ENCODE data around the gene FAM83F.

FAM83F gene

DNA sequence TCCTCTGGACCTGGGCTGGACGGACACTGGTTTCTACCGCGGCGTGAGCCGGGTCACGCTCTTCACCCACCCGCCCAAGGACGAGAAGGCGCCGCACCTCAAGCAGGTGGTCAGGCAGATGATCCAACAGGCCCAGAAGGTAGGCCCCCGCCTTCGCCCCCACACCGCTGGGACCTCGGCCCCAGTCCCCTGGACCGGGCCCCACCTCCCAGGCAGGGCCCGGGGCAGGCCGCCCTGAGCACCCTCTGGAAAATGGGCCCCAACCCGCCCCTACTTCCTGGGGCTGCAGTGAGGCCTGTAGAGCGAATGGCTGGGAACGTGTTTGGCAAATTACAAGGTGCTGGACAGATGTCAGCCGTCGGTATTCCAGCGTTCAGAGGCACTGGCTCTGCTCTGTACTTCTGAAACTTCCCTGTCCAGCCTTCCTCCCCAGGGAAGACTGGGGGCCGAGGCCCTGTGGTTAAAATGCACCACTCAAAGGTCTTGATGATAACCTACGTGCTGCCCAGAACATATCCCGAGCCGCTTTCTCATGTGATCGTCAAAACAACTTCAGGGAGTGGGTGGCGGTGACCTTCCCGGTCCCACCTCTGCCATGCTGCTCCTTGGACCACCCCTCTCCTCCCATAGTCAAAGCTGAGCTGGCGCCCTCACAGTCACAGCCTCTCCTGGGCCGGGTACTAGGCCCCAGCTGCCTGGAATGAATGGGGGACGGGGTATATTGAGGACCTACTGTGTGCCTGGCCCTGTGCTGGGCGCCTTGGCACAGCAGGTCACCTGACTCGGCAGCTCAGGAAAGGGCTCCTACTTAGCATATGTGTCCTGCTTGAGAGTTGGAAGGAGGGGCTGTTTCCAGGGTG, 869 bp downstream of the FAM83F start:
- no peak for FAIRE-seq

DNA sequence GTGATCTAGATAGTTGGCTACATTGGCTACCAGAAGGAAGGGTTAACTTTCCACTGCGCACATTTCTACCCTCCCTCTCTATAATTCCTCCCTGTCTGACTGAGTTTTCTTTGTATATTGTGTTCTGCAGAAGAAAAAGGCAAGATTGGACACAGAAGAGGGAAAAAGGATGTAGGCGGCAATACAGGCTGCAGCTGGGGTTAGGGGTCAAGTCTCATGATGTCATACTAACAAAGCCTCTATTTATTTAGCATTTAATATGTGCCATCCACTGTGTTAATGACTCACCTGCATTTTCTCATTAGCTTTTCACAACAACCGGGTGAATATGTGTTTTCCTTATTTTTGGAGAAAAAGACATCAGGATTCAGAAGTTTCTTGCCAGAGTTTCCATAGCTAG, 2.0 kb downstream of the FAM83F start:
- no peak for FAIRE-seq

DNA sequence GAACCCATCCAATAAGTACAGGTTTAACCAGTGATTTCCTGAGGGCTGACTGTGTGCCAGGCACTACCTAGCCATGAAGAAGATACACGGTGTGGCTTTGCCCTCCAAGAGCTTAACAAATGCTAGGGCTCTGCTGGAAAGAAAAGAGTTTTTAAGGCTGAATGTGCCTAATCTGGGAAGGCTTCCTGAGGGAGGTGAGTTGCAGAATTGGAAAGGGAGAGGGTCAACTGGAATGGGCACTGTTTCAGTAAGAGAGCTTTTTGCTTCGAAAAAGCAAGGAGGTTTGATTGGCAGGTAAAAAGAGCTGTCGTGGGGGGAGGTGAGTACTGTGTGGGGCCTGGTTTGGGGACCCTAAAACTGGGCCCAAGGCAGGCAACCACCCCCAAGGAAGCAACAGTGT, 2.7 kb downstream of the FAM83F start:
- no peak for FAIRE-seq

- FAIRE-seq, result no peak
Observed at GRCh38 chr22:39997939-39998726, 3.4 kb downstream of the FAM83F start.

GRCh38 chr22:39999144-39999757, 4.5 kb downstream of the FAM83F start:
- no peak for FAIRE-seq

DNA sequence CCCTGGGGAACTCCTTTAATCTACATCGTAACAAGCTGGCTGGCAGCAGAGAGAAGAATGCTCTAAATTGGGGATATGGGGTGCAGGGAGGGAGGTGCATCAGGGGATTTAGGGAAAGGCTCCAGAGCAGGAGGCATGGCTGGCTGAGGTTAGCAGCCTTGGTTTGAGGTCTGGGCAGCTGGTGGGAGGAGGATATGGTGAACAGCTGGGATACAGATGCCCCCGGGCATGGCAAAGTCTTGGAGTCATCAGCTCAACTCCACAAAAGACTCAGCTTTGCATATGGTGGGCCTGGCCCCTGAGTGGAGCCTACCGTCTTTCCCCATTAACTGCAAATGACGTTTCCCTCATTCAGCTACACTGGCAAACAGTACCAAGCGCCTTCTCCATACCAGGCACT, 5.4 kb downstream of the FAM83F start:
- FAIRE-seq, result no peak

DNA sequence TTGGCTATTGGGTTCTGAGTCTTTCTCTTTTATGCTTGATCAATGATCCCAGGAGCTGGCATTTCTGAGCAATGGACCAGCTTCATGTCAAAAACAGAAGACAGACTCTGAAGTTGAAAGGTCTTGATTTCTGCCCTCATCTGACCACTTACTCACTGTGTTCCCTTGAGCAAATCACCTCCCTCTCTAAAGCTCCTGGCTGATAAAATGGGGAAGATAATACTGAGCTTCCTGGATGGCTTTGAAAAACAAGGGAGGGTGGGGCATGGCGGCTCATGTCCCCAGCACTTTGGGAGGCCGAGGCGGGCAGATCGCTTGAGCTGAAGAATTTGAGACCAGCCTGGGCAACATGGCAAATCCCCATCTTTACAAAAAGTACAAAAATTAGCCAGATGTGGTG, 6.4 kb downstream of the FAM83F start:
- no peak for FAIRE-seq

- FAIRE-seq, result no peak
Observed at GRCh38 chr22:40001800-40002577, 7.2 kb downstream of the FAM83F start.

GRCh38 chr22:40002935-40003715, 8.4 kb downstream of the FAM83F start:
- no peak for FAIRE-seq

DNA sequence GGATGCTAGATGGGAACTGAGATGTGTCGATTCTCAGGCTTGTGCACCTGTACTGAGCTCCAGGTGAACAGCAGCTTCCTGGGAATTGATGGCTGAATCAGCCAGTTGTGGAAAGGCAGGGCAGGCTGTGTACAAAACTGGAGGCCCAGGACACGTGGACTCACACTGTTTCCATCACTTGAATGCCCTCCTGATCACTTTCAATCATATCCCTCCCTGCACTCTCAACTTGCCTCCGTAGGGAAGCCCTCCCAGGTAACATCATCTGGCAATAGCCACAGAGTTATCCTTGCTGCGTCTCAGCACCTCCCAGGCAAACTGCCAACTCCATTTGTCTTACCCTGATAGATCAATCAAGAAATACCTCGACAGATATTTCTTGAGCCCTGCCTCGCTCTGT, 10.1 kb downstream of the FAM83F start:
- no peak for FAIRE-seq

GRCh38 chr22:40006641-40007040, 11.9 kb downstream of the FAM83F start:
- FAIRE-seq, result no peak

DNA sequence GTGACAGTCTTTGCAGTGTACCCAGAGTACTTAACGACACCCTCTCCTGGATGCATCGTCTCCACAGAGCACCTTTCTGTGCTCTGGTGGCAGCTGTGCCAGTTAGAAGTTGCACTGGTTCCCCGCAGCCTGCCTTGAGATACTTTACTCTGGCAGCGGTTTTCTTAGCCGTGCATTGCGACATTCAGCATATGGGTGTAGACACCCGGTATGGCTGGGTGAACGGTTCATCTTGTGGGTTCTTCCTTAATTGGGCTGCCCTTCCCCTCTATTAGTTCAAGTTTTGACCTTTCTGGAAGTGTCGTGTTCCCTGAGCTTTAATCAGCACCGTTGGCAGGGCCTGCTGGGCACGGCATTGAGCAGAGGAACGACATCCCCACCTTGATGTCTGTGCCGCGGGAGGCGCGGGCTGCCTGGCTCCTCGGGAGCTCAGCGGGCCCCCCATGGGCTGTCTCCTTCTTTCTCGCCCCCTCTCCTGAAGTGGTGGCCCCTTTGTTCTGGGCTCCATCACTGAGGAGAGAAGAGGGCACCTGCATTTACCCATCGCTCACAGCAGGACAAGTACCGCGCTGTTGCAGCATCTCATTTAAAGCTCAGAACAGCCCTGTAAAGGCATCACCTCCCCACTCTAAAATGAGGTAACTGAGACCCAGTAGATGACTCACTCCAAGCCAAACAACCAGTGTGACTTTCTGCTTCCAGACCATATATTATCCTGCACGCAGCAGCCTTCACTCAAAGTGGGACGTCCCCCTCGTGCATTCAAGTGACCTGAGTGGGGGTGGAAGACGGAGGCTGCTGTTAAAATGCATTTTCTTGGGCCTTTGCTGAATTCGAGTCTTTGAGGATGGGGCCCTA, 13.3 kb downstream of the FAM83F start:
- FAIRE-seq, result no peak

DNA sequence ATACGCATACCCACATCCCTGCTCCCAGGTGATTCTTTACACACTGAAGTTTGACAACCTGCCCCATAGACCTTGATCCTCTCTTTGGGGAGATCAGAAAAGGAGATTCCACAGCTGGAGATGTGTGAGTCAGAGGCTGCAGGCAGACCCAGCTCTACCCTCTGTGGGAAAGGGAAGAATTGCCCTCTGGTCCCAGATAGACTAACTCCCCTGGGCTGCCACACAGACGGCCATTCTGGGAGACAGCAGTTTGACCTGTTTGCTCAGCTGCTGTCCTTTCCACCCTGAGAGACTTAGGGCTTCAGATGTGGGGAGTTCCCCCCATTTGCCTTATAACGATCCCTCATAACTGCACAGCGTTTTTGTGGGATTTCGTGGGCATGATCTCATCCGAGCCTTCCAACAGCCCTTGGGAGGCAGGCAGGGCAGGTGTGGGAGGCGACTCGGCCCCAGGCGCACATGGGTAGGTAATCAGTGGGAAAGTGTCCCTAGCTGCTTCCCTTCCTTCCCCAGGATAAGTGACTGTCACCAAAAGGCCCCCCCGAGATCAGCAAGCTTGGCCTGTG, 14.1 kb downstream of the FAM83F start:
- no peak for FAIRE-seq

- no peak for FAIRE-seq
Observed at GRCh38 chr22:40009292-40009774, 14.6 kb downstream of the FAM83F start.

GRCh38 chr22:40009951-40010671, 15.4 kb downstream of the FAM83F start:
- no peak for FAIRE-seq

DNA sequence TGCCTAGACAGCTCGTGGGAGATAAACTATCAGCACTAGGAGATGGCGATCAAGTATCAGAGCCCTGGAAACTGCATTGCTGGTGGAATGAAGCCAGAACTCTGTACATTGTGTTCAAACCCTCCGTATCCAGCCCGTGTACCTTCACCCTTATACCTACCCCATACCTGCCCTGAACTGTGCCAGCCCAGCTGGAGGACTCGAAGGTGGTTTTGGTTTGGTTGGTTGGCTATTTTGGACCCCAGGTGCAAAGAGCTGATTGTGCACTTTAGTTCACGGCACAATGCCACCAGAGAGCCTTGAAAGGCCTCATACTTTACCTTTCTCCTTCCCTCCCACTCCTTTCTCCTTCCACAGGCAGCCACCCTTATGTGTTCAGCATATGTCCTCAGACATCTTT, 16.0 kb downstream of the FAM83F start:
- FAIRE-seq, result no peak

DNA sequence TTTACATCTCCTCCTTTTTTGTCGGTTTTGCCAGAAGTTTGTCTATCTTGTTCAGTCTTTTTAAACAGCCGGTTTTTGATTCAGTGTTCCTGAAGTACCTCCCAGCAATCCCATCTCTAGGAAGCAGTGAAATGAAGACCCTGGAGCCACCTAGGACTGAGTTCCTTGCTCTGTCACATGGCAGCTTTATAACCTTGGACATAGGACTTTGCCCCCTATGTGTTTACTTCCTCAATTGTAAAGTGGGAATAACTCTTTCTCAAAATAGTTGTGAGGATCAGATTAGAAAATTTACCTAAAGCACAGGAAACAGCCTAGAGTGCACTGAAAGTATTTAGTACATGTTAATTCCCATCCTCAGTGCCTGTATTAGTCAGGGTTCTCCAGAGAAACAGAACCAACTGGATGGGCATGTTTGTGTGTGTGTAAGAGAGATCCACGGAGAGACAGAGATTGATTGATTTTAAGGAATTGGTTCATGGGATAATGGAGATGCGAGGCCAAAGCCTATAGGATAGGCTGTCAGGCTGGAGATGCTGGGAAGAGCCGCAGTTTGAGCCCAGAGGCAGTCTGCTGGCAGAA, 20.0 kb downstream of the FAM83F start:
- no peak for FAIRE-seq

GRCh38 chr22:40015358-40015976, 20.7 kb downstream of the FAM83F start:
- FAIRE-seq, result no peak

DNA sequence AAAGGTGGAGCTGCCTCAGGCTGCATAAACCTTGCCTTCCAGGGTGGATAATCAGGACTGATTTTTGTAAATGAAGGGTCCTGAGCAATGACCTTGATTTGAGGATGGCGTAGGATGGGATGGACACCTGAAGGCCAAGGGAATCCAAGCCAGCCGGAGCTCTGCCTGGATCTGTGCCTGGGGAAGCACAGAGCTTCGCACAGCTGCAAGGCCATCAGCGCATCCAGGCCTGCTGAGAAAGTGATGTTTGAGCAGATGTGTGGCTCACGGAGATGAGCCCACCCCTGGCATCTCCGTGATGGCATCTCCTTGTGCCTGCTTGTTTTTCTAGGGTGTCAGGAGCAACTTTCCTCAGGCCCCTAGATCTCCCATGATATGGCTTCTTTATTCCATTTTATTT, 23.3 kb downstream of the FAM83F start:
- FAIRE-seq, result no peak

Measured in islet of Langerhans (tissue), 1 donor.